ENCODE results near the gene GPR3.

DNA sequence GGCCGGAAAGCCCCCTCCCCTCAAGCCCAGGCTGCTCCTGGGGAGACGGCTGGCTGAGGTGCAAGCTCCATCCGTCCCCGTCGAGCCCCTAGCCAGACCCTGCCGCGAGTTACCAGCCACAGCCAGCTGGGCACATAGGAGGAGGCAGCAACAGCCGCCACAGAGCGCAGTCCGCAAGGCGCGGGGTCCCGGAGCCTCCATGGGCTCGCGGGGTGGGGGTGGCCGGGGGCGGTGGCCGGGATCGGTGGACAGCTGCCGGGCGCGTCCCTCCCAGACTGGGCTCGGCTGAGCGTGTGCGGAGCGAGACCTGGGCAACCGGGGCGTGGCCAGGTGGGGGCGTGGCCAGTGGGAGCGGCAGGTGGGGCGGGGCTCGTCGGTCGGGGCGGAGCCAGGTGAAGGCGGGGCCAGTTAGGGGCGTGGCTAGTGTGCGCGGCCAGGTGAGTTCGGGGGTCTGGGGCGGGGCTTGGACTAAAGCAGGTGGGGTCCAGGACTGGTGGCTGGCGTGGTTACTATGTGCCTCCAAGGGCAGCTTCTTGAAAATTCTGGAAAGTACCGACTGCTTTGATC lies 9.3 kb upstream of the GPR3 start, which contains the start of gene CD164L2:
- TF ChIP-seq GATA2 (IDR thresholded peaks at IDR 0.05; ENCODE audit: low read depth, low read length) (no peak), GATA3 (IDR thresholded peaks at IDR 0.05; ENCODE audit: low read depth, low read length) (no peak)
